HUES64 (cell line): ENCODE data around the gene ERI3.

Experiments
- H3K27ac ChIP-seq: 2 replicates; pipeline ENCODE4 v1.7.0; 2013; ENCODE audit warnings: low read depth, low read length, inconsistent platforms
- H3K27me3 ChIP-seq: 2 replicates; pipeline ENCODE4 v1.6.1; 2013; ENCODE audit warnings: mild to moderate bottlenecking, low read length; ENCODE audit not compliant: insufficient read depth
- H3K36me3 ChIP-seq: 2 replicates; pipeline ENCODE4 v1.6.1; 2013; ENCODE audit warnings: mild to moderate bottlenecking, low read length; ENCODE audit not compliant: insufficient read depth
- H3K4me1 ChIP-seq: 2 replicates; pipeline ENCODE4 v1.6.1; 2013; ENCODE audit warnings: mild to moderate bottlenecking, low read length, moderate library complexity; ENCODE audit not compliant: insufficient read depth
- H3K4me3 ChIP-seq: 2 replicates; pipeline ENCODE4 v1.5.1; 2013; ENCODE audit warnings: mild to moderate bottlenecking, low read length, moderate library complexity
- H3K9ac ChIP-seq: 2 replicates; pipeline ENCODE4 v1.6.1; 2013; ENCODE audit warnings: mild to moderate bottlenecking, low read depth, low read length
- H3K9me3 ChIP-seq: 2 replicates; pipeline ENCODE4 v1.6.1; 2013; ENCODE audit warnings: low read depth, low read length; ENCODE audit not compliant: insufficient read depth
- WGBS: fragments of 150-250, 120-280 bp; methylation state at CpG from one replicate; pipeline ENCODE4 v1.1.7; 2013; ENCODE audit warnings: missing lambda C conversion rate; 5-methylcytosine and 5-hydroxymethylcytosine counted together

Gene ERI3

GRCh38 chr1:44296086-44296485, 59.0 kb downstream of the ERI3 start:
- H3K36me3 ChIP-seq, result peaks cover 49% of the 10 kb centered on the region
- H3K4me3 ChIP-seq, result no peak overlapping the region
- no peaks in the 10 kb centered on the region for H3K9me3 ChIP-seq
- peaks cover under 1% of the 10 kb centered on the region; the same call in 1 of the 2 replicates for H3K4me1 ChIP-seq
- 94% methylated on average over 4 of the region's 6 CpGs for WGBS
- H3K9ac ChIP-seq, result no peak overlapping the region
- no peak overlapping the region for H3K27ac ChIP-seq
- H3K27me3 ChIP-seq, result no peaks in the 10 kb centered on the region

- H3K9me3 ChIP-seq, result no peaks in the 10 kb centered on the region
- WGBS, result 63% methylated on average over 4 of the region's 4 CpGs
- no peak overlapping the region for H3K9ac ChIP-seq
- no peaks in the 10 kb centered on the region for H3K4me1 ChIP-seq
- H3K27me3 ChIP-seq, result no peaks in the 10 kb centered on the region
- peaks cover 49% of the 10 kb centered on the region for H3K36me3 ChIP-seq
- no peak overlapping the region for H3K4me3 ChIP-seq
- H3K27ac ChIP-seq, result no peak overlapping the region
Observed at GRCh38 chr1:44294588-44295007, 60.5 kb downstream of the ERI3 start.

- no peaks in the 10 kb centered on the region for H3K9me3 ChIP-seq
- H3K9ac ChIP-seq, result no peak overlapping the region
- H3K36me3 ChIP-seq, result peaks cover 47% of the 10 kb centered on the region
- no peaks in the 10 kb centered on the region for H3K4me1 ChIP-seq
- H3K4me3 ChIP-seq, result no peak overlapping the region
- H3K27me3 ChIP-seq, result no peaks in the 10 kb centered on the region
- no peak overlapping the region for H3K27ac ChIP-seq
- WGBS, result 84% methylated on average over 9 of the region's 9 CpGs
Observed at GRCh38 chr1:44293761-44294315, 61.2 kb downstream of the ERI3 start.

GRCh38 chr1:44292651-44293050, 62.4 kb downstream of the ERI3 start:
- peaks cover 46% of the 10 kb centered on the region for H3K36me3 ChIP-seq
- H3K4me3 ChIP-seq, result no peak overlapping the region
- H3K9ac ChIP-seq, result no peak overlapping the region
- no peaks in the 10 kb centered on the region for H3K27me3 ChIP-seq
- H3K9me3 ChIP-seq, result no peaks in the 10 kb centered on the region
- H3K4me1 ChIP-seq, result no peaks in the 10 kb centered on the region
- 94% methylated on average over 10 of the region's 10 CpGs for WGBS
- no peak overlapping the region for H3K27ac ChIP-seq

- H3K9ac ChIP-seq, result no peak overlapping the region
- peaks cover 42% of the 10 kb centered on the region; the same call in 1 of the 2 replicates for H3K36me3 ChIP-seq
- H3K9me3 ChIP-seq, result no peaks in the 10 kb centered on the region
- 83% methylated on average over 11 of the region's 11 CpGs for WGBS
- H3K27me3 ChIP-seq, result no peaks in the 10 kb centered on the region
- no peak overlapping the region for H3K4me3 ChIP-seq
- no peak overlapping the region for H3K27ac ChIP-seq
- H3K4me1 ChIP-seq, result no peaks in the 10 kb centered on the region
Observed at GRCh38 chr1:44290250-44291094, 64.6 kb downstream of the ERI3 start.

GRCh38 chr1:44289530-44289929, 65.5 kb downstream of the ERI3 start:
- no peaks in the 10 kb centered on the region for H3K4me1 ChIP-seq
- H3K27ac ChIP-seq, result no peak overlapping the region
- H3K9ac ChIP-seq, result no peak overlapping the region
- H3K36me3 ChIP-seq, result peaks cover 44% of the 10 kb centered on the region
- H3K9me3 ChIP-seq, result no peaks in the 10 kb centered on the region
- no peak overlapping the region for H3K4me3 ChIP-seq
- 88% methylated on average over 7 of the region's 7 CpGs for WGBS
- no peaks in the 10 kb centered on the region for H3K27me3 ChIP-seq

GRCh38 chr1:44288883-44289282, 66.2 kb downstream of the ERI3 start:
- Histone ChIP-seq H3K27me3 (no peaks in the 10 kb centered on the region), H3K4me3 (no peak overlapping the region), H3K27ac (no peak overlapping the region), H3K9me3 (no peaks in the 10 kb centered on the region), H3K9ac (no peak overlapping the region), H3K36me3 (peaks cover 50% of the 10 kb centered on the region), H3K4me1 (no peaks in the 10 kb centered on the region)
- 97% methylated on average over 4 of the region's 4 CpGs for WGBS

- 91% methylated on average over 2 of the region's 2 CpGs for WGBS
- no peak overlapping the region for H3K9ac ChIP-seq
- H3K9me3 ChIP-seq, result no peaks in the 10 kb centered on the region
- H3K4me1 ChIP-seq, result no peaks in the 10 kb centered on the region
- H3K27me3 ChIP-seq, result no peaks in the 10 kb centered on the region
- H3K4me3 ChIP-seq, result no peak overlapping the region
- H3K27ac ChIP-seq, result no peak overlapping the region
- peaks cover 52% of the 10 kb centered on the region for H3K36me3 ChIP-seq
Observed at GRCh38 chr1:44284184-44284583, 70.9 kb downstream of the ERI3 start.

GRCh38 chr1:44283524-44284173, 71.4 kb downstream of the ERI3 start:
- no peak overlapping the region for H3K27ac ChIP-seq
- 89% methylated on average over 3 of the region's 3 CpGs for WGBS

GRCh38 chr1:44282704-44283426, 72.2 kb downstream of the ERI3 start:
- H3K27me3 ChIP-seq, result no peaks in the 10 kb centered on the region
- no peaks in the 10 kb centered on the region for H3K9me3 ChIP-seq
- H3K9ac ChIP-seq, result no peak overlapping the region
- H3K4me1 ChIP-seq, result no peaks in the 10 kb centered on the region
- no peak overlapping the region for H3K27ac ChIP-seq
- H3K36me3 ChIP-seq, result peaks cover 46% of the 10 kb centered on the region
- no peak overlapping the region for H3K4me3 ChIP-seq
- WGBS, result 90% methylated on average over 8 of the region's 8 CpGs

More at GRCh38 chr1:44283524-44284173, 71.4 kb downstream of the ERI3 start:
- H3K9ac ChIP-seq, result no peak overlapping the region
- peaks cover 52% of the 10 kb centered on the region for H3K36me3 ChIP-seq
- no peak overlapping the region for H3K4me3 ChIP-seq
- H3K27me3 ChIP-seq, result no peaks in the 10 kb centered on the region
- no peaks in the 10 kb centered on the region for H3K9me3 ChIP-seq
- no peaks in the 10 kb centered on the region for H3K4me1 ChIP-seq
